Urinary bladder (tissue), 4 donors: Measurements from ENCODE around the gene RABGAP1L. TPM values are rescaled to one million over a fixed set of nuclear protein-coding genes. Genes with fewer than 3 reads are reported as not detected.

ENCODE experiments used
- DNase-seq: peaks from one replicate; pipeline ENCODE4 v3.0.0-alpha.2; 2015; ENCODE audit errors: extremely low spot score
- H3K27ac ChIP-seq: one replicate; pipeline ENCODE4 v1.5.1; 2013; ENCODE audit warnings: low read depth, mild to moderate bottlenecking, moderate library complexity
- H3K36me3 ChIP-seq: one replicate; pipeline ENCODE4 v1.6.1; 2013; ENCODE audit warnings: mild to moderate bottlenecking, moderate library complexity; ENCODE audit not compliant: insufficient read depth
- H3K4me1 ChIP-seq: one replicate; pipeline ENCODE4 v1.6.1; 2013; ENCODE audit warnings: mild to moderate bottlenecking, moderate library complexity; ENCODE audit not compliant: insufficient read depth
- H3K4me3 ChIP-seq: one replicate; pipeline ENCODE4 v1.5.1; 2013; ENCODE audit warnings: low read depth, low read length
- WGBS: extraction: QIAGEN DNeasy Blood & Tissue Kit; methylation state at CpG from one replicate; pipeline ENCODE4 v1.1.7; 2013; 5-methylcytosine and 5-hydroxymethylcytosine counted together
- polyA plus RNA-seq: library from polyadenylated mRNA; stranded (reverse); fragments of 200-250 nt; gene quantifications from one replicate; pipeline ENCODE4 v1.2.3, GENCODE V29; 2013
- total RNA-seq: library from RNA; depleted of rRNA; stranded (reverse); fragments of >200 nt; gene quantifications from one replicate; pipeline ENCODE4 v1.2.3, GENCODE V29; 2014
- donor health status: healthy with polysubstance abuse.
- donor health status: healthy.

RABGAP1L gene
- total and polyA plus RNA-seq, 2 donors, result 14.5 to 102 TPM

GRCh38 chr1:174417921-174418320 lies 258.6 kb downstream of the RABGAP1L start:
- Histone ChIP-seq H3K36me3 (no peaks in the 10 kb centered on the region), H3K4me1 (no peaks in the 10 kb centered on the region), H3K27ac (no peak overlapping the region), H3K4me3 (no peak overlapping the region)
- 92% methylated on average over 2 of the region's 2 CpGs for WGBS
- DNase-seq, result no peak

- Histone ChIP-seq H3K4me1 (no peaks in the 10 kb centered on the region), H3K27ac (no peak overlapping the region), H3K36me3 (no peaks in the 10 kb centered on the region), H3K4me3 (no peak overlapping the region)
- no peak for DNase-seq
Measured at GRCh38 chr1:174425121-174425520, 265.8 kb downstream of the RABGAP1L start.

- WGBS, result 93% methylated on average over 3 of the region's 3 CpGs
- Histone ChIP-seq H3K4me1 (no peaks in the 10 kb centered on the region), H3K27ac (no peak overlapping the region)
Measured at GRCh38 chr1:174426153-174426552, 266.8 kb downstream of the RABGAP1L start.

GRCh38 chr1:174428033-174428432 lies 268.7 kb downstream of the RABGAP1L start:
- Histone ChIP-seq H3K27ac (no peak overlapping the region), H3K36me3 (no peaks in the 10 kb centered on the region), H3K4me3 (no peak overlapping the region), H3K4me1 (no peaks in the 10 kb centered on the region)
- DNase-seq, result no peak
- 59% methylated on average over 3 of the region's 3 CpGs for WGBS

More at GRCh38 chr1:174426153-174426552, 266.8 kb downstream of the RABGAP1L start:
- Histone ChIP-seq H3K36me3 (no peaks in the 10 kb centered on the region), H3K4me3 (no peak overlapping the region)
- DNase-seq, result no peak

GRCh38 chr1:174428739-174429138 lies 269.4 kb downstream of the RABGAP1L start:
- Histone ChIP-seq H3K4me1 (no peaks in the 10 kb centered on the region), H3K27ac (no peak overlapping the region), H3K36me3 (no peaks in the 10 kb centered on the region), H3K4me3 (no peak overlapping the region)
- DNase-seq, result no peak

- H3K36me3 ChIP-seq, result no peaks in the 10 kb centered on the region
- no peak for DNase-seq
- 97% methylated on average over 1 of the region's 1 CpG for WGBS
- no peaks in the 10 kb centered on the region for H3K4me1 ChIP-seq
- no peak overlapping the region for H3K4me3 ChIP-seq
- no peak overlapping the region for H3K27ac ChIP-seq
Measured at GRCh38 chr1:174433451-174433850, 274.1 kb downstream of the RABGAP1L start.

- H3K27ac ChIP-seq, result no peak overlapping the region
- no peak for DNase-seq
- no peak overlapping the region for H3K4me3 ChIP-seq
- H3K36me3 ChIP-seq, result no peaks in the 10 kb centered on the region
- no peaks in the 10 kb centered on the region for H3K4me1 ChIP-seq
Measured at GRCh38 chr1:174445351-174445750, 286.0 kb downstream of the RABGAP1L start.

GRCh38 chr1:174445817-174446216 lies 286.5 kb downstream of the RABGAP1L start:
- no peak overlapping the region for H3K4me3 ChIP-seq
- H3K4me1 ChIP-seq, result no peaks in the 10 kb centered on the region
- no peak for DNase-seq
- no peaks in the 10 kb centered on the region for H3K36me3 ChIP-seq
- 84% methylated on average over 6 of the region's 6 CpGs for WGBS
- no peak overlapping the region for H3K27ac ChIP-seq

- no peak for DNase-seq
- Histone ChIP-seq H3K4me1 (no peaks in the 10 kb centered on the region), H3K4me3 (no peak within 1 kb of the TSS), H3K36me3 (no peaks in the 10 kb centered on the region), H3K27ac (no peak within 1 kb of the TSS)
- WGBS, result 89% methylated on average over 11 of the region's 11 CpGs
Measured at GRCh38 chr1:174447866-174448530, 288.7 kb downstream of the RABGAP1L start, which contains the start of gene GPR52. Gene GPR52 (plus strand): TSS chr1:174447964. CDS start chr1:174448112, 148 bp downstream.

- WGBS, result 74% methylated on average over 5 of the region's 5 CpGs
- no peaks in the 10 kb centered on the region for H3K4me1 ChIP-seq
- H3K36me3 ChIP-seq, result no peaks in the 10 kb centered on the region
- no peak overlapping the region for H3K4me3 ChIP-seq
- no peak for DNase-seq
- no peak overlapping the region for H3K27ac ChIP-seq
Measured at GRCh38 chr1:174448531-174448883, 289.2 kb downstream of the RABGAP1L start.

- no peak overlapping the region for H3K4me3 ChIP-seq
- H3K36me3 ChIP-seq, result no peaks in the 10 kb centered on the region
- DNase-seq, result no peak
- 33% methylated on average over 5 of the region's 5 CpGs for WGBS
- H3K4me1 ChIP-seq, result no peaks in the 10 kb centered on the region
- no peak overlapping the region for H3K27ac ChIP-seq
Measured at GRCh38 chr1:174448974-174449373, 289.7 kb downstream of the RABGAP1L start.

GRCh38 chr1:174451408-174451807 lies 292.1 kb downstream of the RABGAP1L start:
- no peak for DNase-seq
- WGBS, result 87% methylated on average over 6 of the region's 6 CpGs
- no peaks in the 10 kb centered on the region for H3K36me3 ChIP-seq

GRCh38 chr1:174465855-174466254 lies 306.5 kb downstream of the RABGAP1L start:
- no peak overlapping the region for H3K4me3 ChIP-seq
- 92% methylated on average over 2 of the region's 2 CpGs for WGBS
- H3K36me3 ChIP-seq, result no peaks in the 10 kb centered on the region
- no peak overlapping the region for H3K27ac ChIP-seq
- no peaks in the 10 kb centered on the region for H3K4me1 ChIP-seq
- no peak for DNase-seq

More at GRCh38 chr1:174451408-174451807, 292.1 kb downstream of the RABGAP1L start:
- H3K27ac ChIP-seq, result no peak overlapping the region
- no peak overlapping the region for H3K4me3 ChIP-seq
- no peaks in the 10 kb centered on the region for H3K4me1 ChIP-seq

GRCh38 chr1:174466607-174467006 lies 307.3 kb downstream of the RABGAP1L start:
- no peak overlapping the region for H3K4me3 ChIP-seq
- 94% methylated on average over 8 of the region's 8 CpGs for WGBS
- no peaks in the 10 kb centered on the region for H3K36me3 ChIP-seq
- DNase-seq, result no peak
- no peaks in the 10 kb centered on the region for H3K4me1 ChIP-seq
- H3K27ac ChIP-seq, result no peak overlapping the region

GRCh38 chr1:174469052-174469451 lies 309.7 kb downstream of the RABGAP1L start:
- WGBS, result 53% methylated on average over 2 of the region's 2 CpGs
- H3K4me3 ChIP-seq, result no peak overlapping the region
- H3K4me1 ChIP-seq, result no peaks in the 10 kb centered on the region
- no peak overlapping the region for H3K27ac ChIP-seq
- DNase-seq, result no peak
- no peaks in the 10 kb centered on the region for H3K36me3 ChIP-seq
